ENCODE measurements around the gene PGP. TPM values are rescaled to one million over a fixed set of nuclear protein-coding genes. Genes with fewer than 3 reads are reported as not detected.

PGP gene
- total and polyA plus RNA-seq, 10 of the 15 experiments (the other 5 are each of a cell fraction or from before 2014, with no cell fraction given): 0.42 to 28.0 (median 12.1) TPM

- H3K9ac ChIP-seq (ENCODE audit: control insufficient read depth, insufficient read depth, low read length): no peak overlapping the region
- H2AFZ ChIP-seq (ENCODE audit: control insufficient read depth, low read depth, low read length): no peak overlapping the region
- no peak for FAIRE-seq
- peaks cover 4 to 30% of the 10 kb centered on the region in 2 experiments; a peak in 3 of 4 replicates for H3K36me3 ChIP-seq (ENCODE audit: control insufficient read depth in 2 of 2, insufficient read depth in 2 of 2, low read length in 1 of 2)
- ChIA-PET SMC1A (ENCODE audit: uncharacterized antibody, unreplicated experiment) (no interaction called here), RAD21 (ENCODE audit: unreplicated experiment) (no interaction called here), CTCF (no interaction called here), POLR2A (no interaction called here)
- H3K4me3 ChIP-seq: no peak overlapping the region
- intact Hi-C loops (cut with micrococcal nuclease; ENCODE audit: unreplicated experiment) (no loop called here), in situ Hi-C loops (cut with MboI) (no loop called here)
- H4K20me1 ChIP-seq (ENCODE audit: control insufficient read depth, insufficient read depth): no peaks in the 10 kb centered on the region
- H3K4me2 ChIP-seq (ENCODE audit: control insufficient read depth, insufficient read depth): no peak overlapping the region
- TF ChIP-seq POLR2AphosphoS2 (IDR thresholded peaks at IDR 0.05; ENCODE audit: low read depth, low read length) (no peak), POLR2A (IDR thresholded peaks at IDR 0.05; ENCODE audit: low read depth, low read length) (no peak), ETV6 (conservative IDR thresholded peaks at IDR 0.05 in 1 of 2, IDR thresholded peaks at IDR 0.05 in 1 of 2; ENCODE audit: borderline replicate concordance in 1 of 2, low read depth in 1 of 2) (no peak), CBX5 (IDR thresholded peaks at IDR 0.05; ENCODE audit: low read depth) (no peak), KDM1A (IDR thresholded peaks at IDR 0.05; ENCODE audit: borderline replicate concordance) (no peak), IRF4 (IDR thresholded peaks at IDR 0.05; ENCODE audit: low read depth, low read length) (no peak), RELA (IDR thresholded peaks at IDR 0.05; ENCODE audit: borderline replicate concordance, partially characterized antibody) (no peak), KAT2A (conservative IDR thresholded peaks at IDR 0.05; ENCODE audit: control insufficient read depth, low read depth, low read length) (no peak), MEF2A (IDR thresholded peaks at IDR 0.05; ENCODE audit: insufficient read depth, low read depth, low read length) (no peak), PAX5 (IDR thresholded peaks at IDR 0.05; ENCODE audit: borderline replicate concordance, low read depth, low read length) (no peak), YY1 (IDR thresholded peaks at IDR 0.05; ENCODE audit: low read depth, low read length) (no peak), BACH1 (IDR thresholded peaks at IDR 0.05; ENCODE audit: borderline replicate concordance) (no peak), SREBF1 (IDR thresholded peaks at IDR 0.05; ENCODE audit: low read length) (no peak), CEBPB (IDR thresholded peaks at IDR 0.05; ENCODE audit: borderline replicate concordance in 1 of 2, low read depth in 2 of 2, low read length in 2 of 2) (no peak), JUNB (IDR thresholded peaks at IDR 0.05) (no peak)
- TF ChIP-seq, protein P1, sequence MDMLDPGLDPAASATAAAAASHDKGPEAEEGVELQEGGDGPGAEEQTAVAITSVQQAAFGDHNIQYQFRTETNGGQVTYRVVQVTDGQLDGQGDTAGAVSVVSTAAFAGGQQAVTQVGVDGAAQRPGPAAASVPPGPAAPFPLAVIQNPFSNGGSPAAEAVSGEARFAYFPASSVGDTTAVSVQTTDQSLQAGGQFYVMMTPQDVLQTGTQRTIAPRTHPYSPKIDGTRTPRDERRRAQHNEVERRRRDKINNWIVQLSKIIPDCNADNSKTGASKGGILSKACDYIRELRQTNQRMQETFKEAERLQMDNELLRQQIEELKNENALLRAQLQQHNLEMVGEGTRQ (IDR thresholded peaks at IDR 0.05; ENCODE audit: borderline replicate concordance, low read depth, low read length): no peak
- no peaks in the 10 kb centered on the region for H3K27me3 ChIP-seq (replicated peaks in 1 of 2; ENCODE audit: control insufficient read depth in 2 of 2, insufficient read depth in 2 of 2, low read length in 1 of 2)
- no peak for DNase-seq (ENCODE audit: low read depth, low spot score)
- 92% methylated on average over 25 of the region's 25 CpGs for WGBS (ENCODE audit: insufficient coverage, insufficient replicate concordance, low lambda C conversion rate, missing lambda C conversion rate)
- BruUV-seq (replicated peaks): no TSS peak
- H3K27ac ChIP-seq (ENCODE audit: control insufficient read depth, insufficient read depth): no peak overlapping the region
- H3K79me2 ChIP-seq (ENCODE audit: control insufficient read depth, insufficient read depth, low read length): peaks cover 27% of the 10 kb centered on the region
- ATAC-seq: no peak
- no peaks in the 10 kb centered on the region for H3K9me3 ChIP-seq (replicated peaks; ENCODE audit: control insufficient read depth, insufficient read depth, low read length)
- H3K4me1 ChIP-seq (ENCODE audit: control insufficient read depth, insufficient read depth, low read length): peaks cover 5% of the 10 kb centered on the region; the same call in 1 of the 2 replicates
Observed at GRCh38 chr16:2228161-2228824, 13.7 kb upstream of the PGP start.
